Activated CD4-positive, CD25-positive, alpha-beta regulatory T cell treated with anti-CD3 and anti-CD28 coated beads, Interleukin-2, amount 50 U/mL, for 16 hours (primary cell): Measurements from ENCODE around the gene PRDM16.

Source experiments
- DNase-seq: peaks from one replicate; pipeline ENCODE4 v3.0.0-alpha.2; 2020; ENCODE audit warnings: low read depth, low spot score

PRDM16 gene

DNA sequence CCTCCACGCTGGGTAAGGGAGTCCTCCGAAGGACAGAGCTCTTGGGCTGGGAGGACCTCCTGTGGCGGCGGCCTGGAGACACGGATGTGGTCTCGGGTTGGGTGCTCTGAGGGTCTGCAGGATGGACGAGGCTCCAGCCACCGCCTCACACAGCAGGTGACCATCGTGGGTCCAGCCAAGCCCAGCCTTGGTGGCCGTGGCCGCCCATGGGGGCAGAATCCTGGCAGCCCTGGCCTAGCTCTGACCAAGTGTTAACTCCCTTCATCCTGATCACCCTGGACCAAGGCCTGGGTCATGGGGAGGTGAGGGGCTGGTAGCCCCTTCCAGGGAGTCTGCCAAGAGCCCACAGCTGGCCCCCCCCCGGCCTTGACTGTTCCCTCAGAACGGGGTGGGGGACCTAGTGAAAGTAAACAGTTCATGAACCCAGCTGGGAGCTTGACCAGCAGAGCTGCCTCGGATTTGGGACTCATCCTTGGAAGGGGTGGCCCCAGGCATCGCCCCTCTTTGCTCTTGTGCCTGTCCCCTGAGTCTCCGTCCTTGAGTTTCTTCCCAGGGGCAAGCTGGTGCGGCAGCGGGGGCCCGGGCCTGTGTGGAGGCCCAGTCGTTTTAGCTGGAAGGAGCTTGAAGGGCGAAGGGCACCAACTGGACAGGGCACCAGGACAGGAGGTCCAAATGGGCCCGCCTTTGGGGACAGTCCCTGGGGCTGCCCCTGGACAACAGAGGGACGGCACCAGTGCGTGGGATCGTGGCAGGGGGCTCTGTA is 403.3 kb downstream of the PRDM16 start:
- DNase-seq = no peak

DNA sequence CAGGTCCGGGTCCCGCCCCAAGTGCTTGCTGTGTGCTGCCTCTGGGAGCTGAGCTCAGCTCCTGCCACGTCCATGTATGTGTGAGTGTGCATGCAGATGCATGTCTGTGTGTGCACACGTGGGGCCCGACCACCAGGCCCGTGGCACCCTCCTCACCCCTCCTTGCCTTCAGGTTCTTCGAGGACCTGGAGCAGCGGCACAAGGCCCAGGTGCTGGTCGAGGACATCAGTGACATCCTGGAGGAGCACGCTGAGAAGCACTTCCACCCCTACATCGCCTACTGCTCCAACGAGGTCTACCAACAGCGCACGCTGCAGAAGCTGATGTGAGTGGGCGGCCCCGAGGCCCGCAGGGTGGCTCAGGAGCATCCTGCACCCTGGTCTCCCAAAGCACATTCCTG is 403.9 kb downstream of the PRDM16 start:
- no peak for DNase-seq

DNA sequence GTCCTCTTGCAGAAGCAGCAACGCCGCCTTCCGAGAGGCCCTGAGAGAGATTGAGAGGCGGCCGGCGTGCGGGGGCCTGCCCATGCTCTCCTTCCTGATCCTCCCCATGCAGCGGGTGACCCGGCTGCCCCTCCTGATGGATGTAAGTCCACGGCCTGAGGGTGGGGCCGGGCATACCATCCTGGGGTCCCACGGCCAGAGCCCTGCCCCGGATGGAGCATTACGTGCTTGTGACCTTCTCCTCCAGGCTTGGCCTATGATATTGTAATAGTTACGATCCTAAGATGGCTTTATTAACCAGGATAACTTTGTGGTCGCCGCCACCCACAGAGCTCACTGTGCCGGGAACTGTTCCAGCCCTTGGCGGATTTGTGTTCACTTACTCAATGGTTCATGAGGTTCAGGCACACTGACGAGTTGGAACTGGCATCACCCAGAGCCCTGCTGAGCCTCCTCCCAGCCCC is 404.4 kb downstream of the PRDM16 start:
- no peak for DNase-seq

DNA sequence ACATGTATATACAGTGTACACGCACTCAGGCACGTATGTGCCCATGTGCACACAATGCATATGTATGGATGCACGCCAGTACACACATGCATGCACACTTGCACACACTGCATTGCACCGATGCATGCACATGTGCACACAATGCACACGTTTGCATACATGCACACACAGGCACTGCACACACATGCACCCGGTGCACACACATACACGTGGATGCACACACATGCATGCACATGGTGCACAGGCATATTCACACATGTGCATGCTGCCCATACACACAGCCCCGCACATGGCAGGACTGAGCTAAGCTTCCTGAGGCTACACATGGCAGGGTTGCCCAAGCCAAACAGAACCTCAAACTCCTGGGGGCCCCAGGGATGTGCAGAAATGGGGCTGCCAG is 405.0 kb downstream of the PRDM16 start:
- DNase-seq = no peak

DNA sequence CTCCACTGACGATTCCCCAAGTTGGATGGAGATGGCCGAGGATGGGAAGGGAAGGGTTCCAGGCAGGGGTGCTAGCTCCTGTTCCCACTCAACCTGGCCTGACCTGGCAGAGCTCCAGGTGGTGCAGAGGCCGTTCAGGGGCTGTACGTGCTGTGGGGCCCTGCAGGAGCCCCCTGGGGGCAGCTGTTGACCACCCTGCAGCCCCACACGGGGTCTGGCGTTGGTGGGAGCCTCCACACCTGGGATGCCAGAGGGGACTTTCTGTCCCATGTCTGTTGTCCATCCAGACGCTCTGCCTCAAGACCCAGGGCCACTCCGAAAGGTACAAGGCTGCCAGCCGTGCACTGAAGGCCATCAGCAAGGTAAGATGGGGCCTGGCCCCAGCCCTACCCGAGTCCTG is 405.4 kb downstream of the PRDM16 start:
- no peak for DNase-seq

DNA sequence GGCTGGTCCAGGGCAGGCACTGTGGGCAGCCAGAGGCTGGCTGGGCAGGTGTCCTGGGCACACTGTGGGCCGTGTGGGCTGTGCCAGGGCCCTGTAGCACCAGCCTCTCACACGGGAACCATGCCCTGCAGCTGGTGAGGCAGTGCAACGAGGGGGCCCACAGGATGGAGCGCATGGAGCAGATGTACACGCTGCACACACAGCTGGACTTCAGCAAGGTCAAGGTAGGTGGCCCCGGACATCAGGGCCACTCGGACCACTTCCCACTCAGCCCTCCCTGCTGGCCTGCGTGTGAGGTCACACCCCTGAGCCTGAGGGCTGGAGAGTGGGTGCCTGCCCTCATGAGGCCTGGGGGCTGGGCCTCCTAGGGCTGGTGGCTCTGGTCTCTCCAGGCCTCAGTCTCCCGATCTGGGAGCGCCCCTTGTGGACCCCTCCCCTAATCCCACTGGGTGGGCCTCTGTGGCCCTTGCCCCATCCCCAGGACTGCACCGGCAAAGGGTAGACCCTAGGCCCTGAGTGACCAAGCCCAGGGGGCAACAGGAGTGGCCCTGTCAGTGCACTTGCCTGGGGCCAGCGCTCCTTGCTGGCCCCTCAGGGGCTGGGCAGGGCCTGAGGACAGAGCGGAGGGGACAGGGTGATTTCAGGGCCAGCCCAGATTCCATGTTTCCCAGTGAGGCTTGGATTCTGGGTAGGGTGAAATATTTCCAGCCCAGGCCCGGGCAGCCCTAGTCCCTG is 407.0 kb downstream of the PRDM16 start:
- no peak for DNase-seq

DNA sequence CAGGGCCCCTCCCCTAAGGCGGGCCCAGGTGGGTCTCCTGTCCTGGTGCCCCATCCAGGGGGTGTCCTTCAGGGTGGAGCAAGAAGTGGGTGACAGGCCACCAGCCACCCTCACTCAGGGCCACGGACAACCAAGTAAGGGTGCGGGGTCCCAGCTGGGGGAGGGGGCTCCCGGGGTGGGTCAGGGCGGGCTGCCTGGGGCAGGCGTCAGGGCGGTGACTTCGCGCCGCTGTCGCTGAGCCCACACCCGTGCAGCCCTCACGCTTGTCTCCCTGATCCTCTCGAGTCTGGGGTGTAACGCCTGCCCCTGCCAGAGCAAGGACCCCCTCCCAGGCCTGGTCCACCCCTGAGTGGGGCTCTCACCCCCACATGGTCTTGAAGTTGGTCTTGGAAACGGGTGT is 407.7 kb downstream of the PRDM16 start:
- DNase-seq = no peak

DNA sequence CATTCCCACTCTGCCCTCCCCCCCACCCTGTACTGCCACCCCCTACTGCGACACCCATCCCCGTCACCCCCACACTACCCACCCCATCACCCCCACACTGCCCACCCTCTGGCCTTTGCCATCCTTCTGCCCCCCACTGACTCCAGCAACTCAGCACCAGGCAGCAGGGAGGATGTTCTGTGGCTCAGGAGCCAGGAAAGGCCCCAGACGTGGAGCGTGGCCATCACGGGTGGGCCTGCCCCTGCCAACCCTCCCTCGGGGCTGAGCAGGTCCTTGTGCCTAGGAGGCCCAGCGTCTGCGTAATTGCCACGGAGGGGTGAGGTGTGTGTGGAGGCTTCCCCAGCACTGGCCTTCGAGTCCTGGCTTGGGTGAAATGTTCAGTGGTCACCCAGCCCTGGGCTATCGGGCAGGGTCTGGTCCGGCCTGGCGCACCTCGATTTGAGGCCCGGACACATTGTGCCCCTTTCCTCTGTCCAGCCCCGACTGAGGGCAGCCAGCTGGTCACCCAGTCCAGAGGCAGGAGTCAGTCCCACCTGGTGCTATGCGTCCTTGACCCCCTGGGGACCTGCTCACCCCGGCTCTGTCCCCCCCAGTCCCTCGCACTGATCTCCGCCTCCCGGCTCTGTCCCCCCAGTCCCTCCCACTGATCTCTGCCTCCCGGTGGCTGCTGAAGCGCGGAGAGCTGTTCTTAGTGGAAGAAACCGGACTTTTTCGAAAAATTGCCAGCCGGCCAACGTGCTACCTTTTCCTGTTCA is 408.4 kb downstream of the PRDM16 start:
- no peak for DNase-seq

DNA sequence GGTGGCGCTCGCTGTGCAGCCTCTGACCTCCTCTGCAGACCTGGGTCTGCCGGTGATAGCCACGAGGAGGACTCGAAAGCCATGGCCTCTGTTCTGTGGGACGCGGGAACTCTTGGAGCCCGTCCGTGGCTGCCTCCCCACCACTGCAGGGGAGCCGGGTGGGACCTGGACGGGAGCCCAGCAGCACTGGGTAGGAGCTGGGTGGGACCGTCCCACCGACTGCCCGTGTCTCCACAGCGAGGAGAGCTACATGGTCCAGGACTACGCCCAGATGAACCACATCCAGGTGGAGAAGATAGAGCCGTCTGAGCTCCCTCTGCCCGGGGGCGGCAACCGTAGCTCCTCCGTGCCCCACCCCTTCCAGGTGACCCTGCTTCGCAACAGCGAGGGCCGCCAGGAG is 409.2 kb downstream of the PRDM16 start:
- no peak for DNase-seq

DNA sequence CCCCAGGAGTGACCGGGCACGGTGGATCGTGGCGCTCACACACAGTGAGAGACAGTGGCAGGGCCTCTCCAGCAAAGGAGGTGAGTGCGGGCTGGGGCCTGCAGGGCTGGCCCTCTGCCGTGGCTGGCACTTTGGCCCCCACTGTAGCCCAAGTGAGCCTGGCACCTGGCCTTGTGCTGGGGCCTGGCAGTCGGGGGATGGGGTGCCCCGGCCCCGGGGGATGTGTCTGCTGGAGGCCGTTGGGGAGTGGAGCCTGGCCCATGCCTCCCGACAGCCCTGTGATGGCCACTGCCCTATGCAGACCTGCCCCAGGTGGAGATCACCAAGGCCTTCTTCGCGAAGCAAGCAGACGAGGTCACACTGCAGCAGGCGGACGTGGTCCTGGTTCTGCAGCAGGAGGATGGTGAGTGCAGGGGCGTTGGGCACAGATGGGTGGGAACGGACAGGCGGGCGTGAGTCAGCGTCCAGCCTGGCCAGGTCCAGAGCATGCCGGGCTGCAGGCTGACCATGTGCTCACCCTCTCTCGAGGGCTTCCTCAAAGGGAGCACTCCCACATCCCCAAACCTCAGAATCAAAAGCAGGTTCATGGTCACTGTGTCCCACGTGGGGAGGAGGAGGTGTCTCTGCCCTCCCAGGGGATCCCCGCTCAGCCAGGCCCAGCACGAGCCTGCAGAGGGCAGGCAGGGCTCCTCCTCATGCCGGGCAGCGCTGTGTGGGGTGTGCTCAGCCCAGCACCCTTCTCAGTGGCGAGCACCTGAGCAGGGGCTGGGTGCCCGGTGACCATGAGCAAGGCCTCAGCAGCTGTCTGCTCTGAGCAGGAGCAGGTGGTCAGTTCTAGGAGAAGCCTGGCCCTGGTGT is 410.7 kb downstream of the PRDM16 start:
- no peak for DNase-seq

DNA sequence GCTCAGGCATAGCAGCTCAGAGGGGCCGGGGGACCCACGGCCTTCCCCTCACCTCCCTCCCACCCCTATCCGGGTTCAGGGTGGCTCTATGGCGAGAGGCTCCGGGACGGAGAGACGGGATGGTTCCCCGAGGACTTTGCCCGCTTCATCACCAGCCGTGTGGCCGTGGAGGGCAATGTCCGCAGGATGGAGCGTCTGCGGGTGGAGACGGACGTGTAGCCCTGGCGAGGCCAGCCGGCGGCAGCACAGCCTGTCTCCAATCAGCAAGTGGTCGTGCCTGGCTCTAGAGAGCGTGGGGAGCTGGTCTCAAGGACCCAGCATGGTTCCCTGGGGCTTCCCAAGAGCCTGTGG is 411.3 kb downstream of the PRDM16 start:
- DNase-seq = no peak

DNA sequence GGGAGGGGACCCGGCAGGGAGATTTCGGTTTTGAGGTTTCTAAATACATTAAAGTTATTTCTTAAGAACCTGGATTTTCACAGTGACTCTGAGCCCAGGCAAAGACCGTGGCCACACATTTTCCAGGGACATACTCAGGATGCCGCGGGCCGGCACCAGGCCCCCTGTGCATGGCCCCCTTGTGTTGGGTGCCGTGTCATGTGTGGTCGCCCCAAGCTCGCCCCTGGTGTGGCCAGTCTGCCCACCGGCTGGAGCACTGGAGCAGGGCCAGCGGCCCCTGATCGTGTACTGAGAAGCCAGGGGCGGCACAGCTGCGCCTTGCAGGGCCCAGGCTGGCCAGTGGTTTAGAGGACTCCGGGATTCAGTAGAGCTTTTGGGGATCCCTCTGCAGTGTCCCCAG is 412.0 kb downstream of the PRDM16 start:
- DNase-seq = no peak

DNA sequence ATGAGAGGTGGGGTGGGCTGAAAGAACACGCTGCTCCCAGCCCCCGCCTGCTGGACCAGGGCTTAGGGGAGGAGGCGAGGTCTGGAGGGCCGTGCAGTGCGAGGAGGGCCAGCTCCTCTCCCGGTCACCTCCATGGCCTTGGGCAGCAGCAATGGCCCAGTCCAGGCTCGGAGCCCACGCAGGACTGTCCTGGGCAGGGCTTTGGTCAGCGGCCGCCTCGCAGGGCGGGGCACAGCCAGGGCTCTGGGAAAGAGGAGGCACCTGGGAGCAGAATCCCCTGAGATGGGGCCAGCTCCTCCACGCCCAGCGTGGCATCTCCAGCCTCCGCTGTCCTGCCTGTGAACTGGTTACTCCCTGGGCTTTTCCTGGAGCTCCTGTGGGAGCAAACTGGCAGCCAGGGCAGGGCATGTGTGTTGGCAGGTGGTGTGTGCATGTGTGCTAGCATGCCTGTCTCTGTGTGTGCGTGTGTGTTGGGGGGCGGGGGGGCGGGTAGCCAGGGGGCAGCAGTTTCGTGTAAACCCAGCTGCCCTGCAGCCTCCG is 412.9 kb downstream of the PRDM16 start:
- DNase-seq = no peak

DNA sequence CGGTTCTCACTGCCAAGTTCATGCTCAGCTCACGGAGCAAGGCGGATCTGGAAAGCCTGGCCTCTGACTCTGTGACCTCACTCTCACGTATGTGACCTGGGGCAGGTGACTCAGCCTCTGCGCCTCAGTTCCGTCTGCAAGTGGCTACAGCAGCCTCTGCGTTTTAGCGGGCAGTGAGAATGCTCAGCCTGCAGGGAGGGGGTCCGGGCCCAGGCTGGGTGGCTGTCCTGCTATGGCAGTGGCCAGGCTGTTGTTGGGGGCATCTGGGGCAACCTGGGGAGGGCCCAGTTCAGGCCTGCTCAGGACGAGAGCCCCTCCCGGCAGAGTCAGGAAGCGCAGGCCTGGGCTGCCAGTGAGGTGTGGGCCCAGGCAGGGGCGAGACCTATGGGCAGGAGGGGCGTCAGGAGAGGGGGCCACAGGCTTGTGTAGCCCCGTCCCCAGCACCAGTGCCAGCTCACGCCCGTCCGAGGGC is 413.4 kb downstream of the PRDM16 start:
- DNase-seq = no peak

DNA sequence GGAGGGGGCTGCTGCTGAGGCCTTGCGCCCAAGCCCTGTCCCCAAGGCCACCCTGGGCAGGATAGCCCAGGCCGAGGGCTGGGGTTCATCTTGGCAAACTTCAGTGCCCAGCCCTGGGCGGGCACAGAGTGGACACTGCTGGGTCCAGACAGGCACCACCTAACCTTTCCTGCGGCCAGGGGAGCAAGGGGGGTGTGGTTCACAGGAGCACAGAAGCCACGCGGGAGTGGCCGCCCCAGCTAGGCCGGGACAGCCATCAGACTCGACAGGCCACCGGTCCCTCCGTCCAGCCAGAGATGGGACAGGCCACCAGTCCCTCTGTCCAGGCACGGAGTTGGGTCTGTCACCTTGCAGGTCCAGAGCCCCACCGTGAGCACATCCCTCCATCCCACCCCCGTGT is 414.4 kb downstream of the PRDM16 start:
- no peak for DNase-seq

DNA sequence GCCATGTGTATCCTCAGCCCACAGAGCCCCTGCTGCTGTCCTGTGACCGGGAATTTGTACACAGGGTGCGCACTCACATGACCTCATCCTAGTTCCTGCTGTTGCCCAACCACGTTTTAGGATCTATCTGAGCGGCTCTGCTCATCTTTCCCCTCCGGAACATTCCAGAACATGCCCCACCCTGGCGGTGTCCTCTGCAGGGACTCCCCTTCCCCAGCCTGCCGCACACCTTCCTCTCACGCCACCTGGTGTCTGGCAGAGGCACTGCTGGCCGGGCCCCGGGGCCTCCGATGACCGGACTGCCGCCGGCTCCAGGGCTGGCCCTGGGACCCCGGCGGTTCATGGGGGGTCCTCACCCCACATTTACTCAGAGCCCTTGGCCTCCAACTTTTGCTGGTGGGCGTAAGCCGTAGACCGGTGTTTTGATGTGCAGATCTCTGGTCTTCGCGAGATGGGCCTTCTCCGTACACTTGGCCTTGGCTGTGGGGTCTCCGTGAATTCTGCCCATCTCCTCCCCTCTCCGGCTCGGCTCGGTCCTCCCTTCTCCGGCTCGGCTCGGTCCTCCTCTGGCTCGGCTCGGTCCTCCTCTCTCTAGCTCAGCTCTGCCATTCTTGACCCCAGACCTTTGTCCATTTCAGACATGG is 414.9 kb downstream of the PRDM16 start:
- no peak for DNase-seq

DNA sequence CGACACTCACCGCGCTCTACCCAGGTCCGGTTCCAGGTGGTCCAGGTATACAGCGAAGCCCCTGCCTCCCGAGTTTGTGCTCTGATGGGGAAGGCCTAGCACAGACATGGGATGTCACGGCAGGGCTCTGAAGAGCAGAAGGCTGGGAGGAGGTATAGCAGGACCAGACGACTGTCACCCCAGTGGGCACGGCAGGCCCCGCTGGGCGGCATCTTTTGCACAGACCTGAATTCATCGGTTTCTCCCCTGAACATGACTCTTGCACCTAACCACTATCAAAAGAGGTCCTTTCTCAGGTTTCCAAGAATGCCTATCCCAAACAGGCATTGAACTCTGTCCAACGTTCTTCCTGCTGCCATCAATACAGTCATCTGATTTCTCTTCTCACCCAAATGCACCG is 416.0 kb downstream of the PRDM16 start:
- no peak for DNase-seq
